ENCODE measurements around the gene STPG2.
A peak's percentile ranks its signal among the peaks of the same experiment; 100 is the strongest.

Gene STPG2
- long read RNA-seq, donor 1 = 0 reads
- long read RNA-seq, donor 2 = 0 reads
- long read RNA-seq, donor 3 = 0 reads
- long read RNA-seq, donor 4 = 0 reads
- long read RNA-seq, donor 5 = 0 reads
- long read RNA-seq, donor 6 = 0 reads
- long read RNA-seq, donor 7 = 0 reads
- long read RNA-seq, donor 8 = 0 reads

DNA sequence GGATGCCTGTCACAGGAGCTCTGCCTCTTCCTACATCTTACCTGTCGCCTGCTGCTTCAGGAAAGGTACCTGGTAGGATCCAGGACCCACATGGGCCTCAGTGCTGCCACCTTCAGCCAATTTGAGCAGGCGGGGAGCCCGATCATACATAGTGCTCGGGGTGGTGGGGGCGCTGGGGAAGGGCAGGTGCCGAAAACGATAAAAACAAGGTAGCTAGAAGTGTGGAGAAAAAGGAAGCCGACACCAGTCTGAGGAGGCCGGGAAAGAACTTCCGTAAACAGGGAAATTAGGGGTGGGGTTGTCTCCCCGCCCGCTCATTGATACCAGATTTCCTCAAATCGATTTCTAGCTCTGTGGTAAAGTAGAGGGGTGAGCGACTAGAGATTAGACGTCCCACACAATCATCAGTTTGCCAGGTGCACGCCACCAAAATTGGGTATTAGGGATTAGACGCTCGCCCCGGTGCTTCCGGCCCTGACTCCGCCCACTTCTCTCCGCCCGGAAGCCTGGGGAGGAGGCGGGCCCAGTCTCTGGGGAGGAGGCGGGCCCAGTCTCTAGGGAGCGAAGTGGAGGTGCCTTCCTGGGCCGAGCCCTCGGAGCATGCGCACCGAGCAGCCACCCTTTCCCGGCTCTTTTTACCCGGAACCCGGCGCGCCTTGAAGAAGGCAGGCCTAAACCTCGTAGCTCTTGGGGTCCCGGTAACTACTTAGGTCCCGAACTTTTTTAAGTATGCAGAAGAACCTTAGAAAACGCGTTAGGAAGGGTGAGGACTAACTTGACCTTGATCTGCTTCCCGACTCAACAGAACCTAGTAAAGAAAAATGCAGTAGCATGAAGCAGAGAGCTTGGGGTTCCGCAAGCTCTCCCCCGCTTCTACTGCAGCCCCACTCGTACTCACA lies at the start of gene STPG2:
STPG2 (minus strand) TSS at position 476 of the 899 bp plus-strand sequence.
- peak; percentile 91 for DNase-seq

- DNase-seq = no peak
Observed at GRCh38 chr4:98185279-98185678, 42.0 kb upstream of the STPG2 start.

- no peak for DNase-seq
Observed at GRCh38 chr4:98181809-98182208, 38.5 kb upstream of the STPG2 start.

DNA sequence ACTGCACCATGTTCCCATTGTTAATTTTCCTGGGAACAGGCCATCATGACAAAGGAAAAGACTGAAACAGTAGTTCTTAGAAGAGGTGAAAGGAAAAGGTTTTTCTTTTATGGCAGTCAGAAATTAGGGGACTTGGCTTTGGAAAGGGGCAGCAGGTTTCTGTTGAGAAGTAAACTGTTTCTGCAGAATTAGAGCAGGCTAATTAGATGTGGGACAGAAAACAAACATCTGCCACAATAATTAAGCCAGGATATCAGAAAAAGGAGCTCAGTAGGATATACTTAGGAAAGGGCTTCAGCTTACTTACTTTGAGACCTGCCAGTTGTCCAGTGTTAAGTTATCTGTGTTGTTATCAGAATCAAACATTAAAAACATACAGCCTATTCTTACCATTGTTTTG lies 36.7 kb upstream of the STPG2 start:
- no peak for DNase-seq

DNA sequence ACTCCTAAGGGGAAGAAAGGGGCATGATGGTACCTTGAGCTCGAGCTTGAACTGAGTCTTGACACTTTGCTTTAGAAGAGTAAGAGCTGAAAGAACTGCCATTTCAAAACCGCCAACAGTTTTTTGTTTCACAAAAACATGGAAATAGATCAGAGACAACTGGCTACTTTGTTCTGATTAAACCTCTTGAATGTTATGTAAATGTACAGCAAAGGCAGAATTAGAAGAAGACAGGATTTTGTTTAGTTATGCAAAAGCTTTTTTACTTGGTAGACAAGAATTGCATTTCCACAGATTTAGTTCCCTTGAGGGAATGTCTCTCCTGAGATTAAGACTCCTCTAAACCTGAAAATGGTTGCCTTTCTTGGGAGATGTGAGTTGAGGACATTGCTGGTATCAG lies 33.3 kb upstream of the STPG2 start:
- no peak for DNase-seq

- DNase-seq = no peak
Observed at GRCh38 chr4:98170035-98170434, 26.8 kb upstream of the STPG2 start.

- no peak for DNase-seq
Observed at GRCh38 chr4:98166731-98167041, 23.4 kb upstream of the STPG2 start.

- DNase-seq = no peak
Observed at GRCh38 chr4:98166025-98166730, 22.9 kb upstream of the STPG2 start.

GRCh38 chr4:98162696-98163095 lies 19.4 kb upstream of the STPG2 start:
- no peak for DNase-seq

- DNase-seq = no peak
Observed at GRCh38 chr4:98151145-98151924, 8.1 kb upstream of the STPG2 start.

DNA sequence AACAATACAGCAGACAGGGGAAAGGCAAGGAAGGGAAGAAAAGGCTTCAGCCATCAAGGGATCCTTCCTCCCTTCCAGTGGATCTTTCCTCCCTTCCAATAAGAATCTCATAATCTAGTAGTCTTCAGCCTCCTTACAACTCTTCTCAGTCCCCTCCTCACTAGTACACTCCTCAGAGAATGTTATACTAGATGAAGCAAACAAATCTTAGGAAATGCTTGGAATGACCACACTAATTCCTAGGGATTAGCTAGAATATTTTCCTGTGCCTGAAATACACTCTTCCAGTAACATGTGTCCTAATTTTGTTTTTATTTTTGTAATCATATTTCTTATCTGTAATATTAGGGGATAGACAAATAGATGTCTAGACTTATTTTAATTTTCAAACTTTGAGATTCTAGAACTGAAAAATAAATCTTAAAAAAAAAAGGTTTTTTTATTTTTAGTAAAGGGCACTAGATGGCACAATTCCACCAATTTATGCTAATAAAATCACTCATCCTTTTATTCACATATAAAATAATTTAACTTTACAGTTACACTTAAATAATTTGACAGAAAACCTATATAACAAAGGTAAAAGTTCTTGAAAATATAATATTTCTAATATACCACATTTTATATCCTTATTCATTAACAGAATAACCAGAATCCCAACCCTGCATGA lies 7.0 kb upstream of the STPG2 start:
- DNase-seq = no peak

GRCh38 chr4:98148856-98149255 lies 5.6 kb upstream of the STPG2 start:
- DNase-seq = no peak

- no peak for DNase-seq
Observed at GRCh38 chr4:98126141-98126540, 17.1 kb downstream of the STPG2 start.

- DNase-seq = no peak
Observed at GRCh38 chr4:98125585-98125984, 17.7 kb downstream of the STPG2 start.

DNA sequence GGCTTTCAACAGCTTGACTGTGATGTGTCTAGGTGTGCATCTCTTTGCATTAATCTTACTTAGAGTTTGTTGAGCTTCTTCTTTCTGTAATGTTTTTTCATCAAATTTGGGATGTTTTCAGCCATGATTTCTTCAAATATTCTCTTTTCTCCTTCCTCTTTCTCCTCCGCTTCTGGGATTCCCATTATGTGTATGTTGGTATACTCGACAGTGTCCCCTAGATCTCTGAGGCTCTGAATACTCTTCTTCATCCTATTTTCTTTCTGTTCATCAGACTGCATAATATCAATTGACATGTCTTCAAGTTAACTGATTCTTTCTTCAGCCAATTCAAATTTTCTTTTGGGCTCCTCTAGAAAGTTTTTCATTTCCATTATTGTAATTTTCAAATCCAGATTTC lies 25.9 kb downstream of the STPG2 start:
- no peak for DNase-seq

GRCh38 chr4:98113012-98113411 lies 30.3 kb downstream of the STPG2 start:
- no peak for DNase-seq

- no peak for DNase-seq
Observed at GRCh38 chr4:98110929-98111328, 32.3 kb downstream of the STPG2 start.

- DNase-seq = no peak
Observed at GRCh38 chr4:98110214-98110613, 33.1 kb downstream of the STPG2 start.

GRCh38 chr4:98102660-98103059 lies 40.6 kb downstream of the STPG2 start:
- no peak for DNase-seq

GRCh38 chr4:98101988-98102387 lies 41.3 kb downstream of the STPG2 start:
- DNase-seq = no peak

GRCh38 chr4:98098764-98099163 lies 44.5 kb downstream of the STPG2 start:
- DNase-seq = no peak

DNA sequence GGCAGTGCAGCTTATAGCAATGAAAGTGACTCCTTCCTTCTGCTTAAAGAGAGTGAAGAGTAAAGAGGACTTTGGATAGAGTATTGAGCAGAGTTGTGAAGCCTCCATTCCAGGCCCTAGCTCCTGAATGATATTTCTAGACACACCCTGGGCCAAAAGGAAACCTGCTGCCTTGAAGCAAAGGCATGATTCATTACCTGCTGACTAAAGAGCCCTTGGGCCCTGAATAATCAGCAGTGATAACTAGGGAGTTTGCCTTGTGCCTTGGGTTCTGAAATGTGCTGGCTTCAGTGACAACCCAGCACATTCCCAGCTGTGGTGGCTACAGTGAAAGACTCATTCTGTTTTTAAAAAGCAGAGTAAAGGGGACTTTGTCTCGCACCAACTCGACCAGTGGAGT lies 49.2 kb downstream of the STPG2 start:
- no peak for DNase-seq
